Spleen (tissue), 7 donors: Measurements from ENCODE around the gene BHMT.

Experiments
- POLR2A ChIP-seq, 3 donors: fragments of 450-650 bp; IDR thresholded peaks; one replicate each; pipeline ENCODE4 v1.5.1; 2017; ENCODE audit warnings: antibody characterized with exemption in 3 of 3, mild to moderate bottlenecking in 1 of 3
- POLR2AphosphoS5 ChIP-seq, 3 donors: sonication (generic); formaldehyde crosslinking; IDR thresholded peaks; one replicate each; pipeline ENCODE4 v1.5.1; 2017; ENCODE audit warnings: antibody characterized with exemption in 3 of 3
- TF ChIP-seq, protein P1 (sequence below), 11 experiments: fragments of 200-600 bp in 7 of 11; fragments of 450-650 bp in 4 of 11; sonication (generic) in 4 of 11; IDR thresholded peaks in 8 of 11; conservative IDR thresholded peaks in 3 of 11; 1 replicate in 7 of 11; 2 replicates in 4 of 11; pipeline versions ENCODE4 v1.4.0 to v1.8.0; 2016 to 2021; ENCODE audit warnings: antibody characterized with exemption in 11 of 11, inconsistent platforms in 4 of 11, mild to moderate bottlenecking in 1 of 11
- donor health status: DM: no; HTN: no; CAD: no; lungs with moderate emphysema.
- donor health status: DM: no; HTN: no; CAD: no.
- donor health status: DM: no; HTN: no; CAD: no.

DNA sequence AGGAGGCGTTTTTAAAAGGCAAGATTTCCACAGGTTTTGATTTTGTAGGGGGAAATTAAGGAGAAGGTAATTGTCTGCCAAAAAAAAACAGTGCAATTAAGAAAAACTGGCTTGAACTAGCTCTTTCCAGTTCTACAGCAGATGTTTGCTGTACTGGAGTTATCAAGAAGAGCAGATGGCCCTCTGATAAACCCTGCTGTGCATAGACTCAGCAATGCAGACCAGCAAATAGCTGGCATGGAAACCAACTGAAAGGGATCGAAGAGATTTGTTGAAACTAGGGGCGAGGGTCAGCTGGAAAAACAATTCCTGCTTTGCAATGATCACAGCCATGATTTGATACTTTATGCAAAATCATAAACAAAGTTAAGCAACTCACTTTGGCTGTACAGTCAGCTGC is 17.8 kb upstream of the BHMT start:
- TF ChIP-seq POLR2A (IDR thresholded peaks at IDR 0.05) (no peak), POLR2AphosphoS5 (IDR thresholded peaks at IDR 0.05) (no peak)
- TF ChIP-seq, protein P1, sequence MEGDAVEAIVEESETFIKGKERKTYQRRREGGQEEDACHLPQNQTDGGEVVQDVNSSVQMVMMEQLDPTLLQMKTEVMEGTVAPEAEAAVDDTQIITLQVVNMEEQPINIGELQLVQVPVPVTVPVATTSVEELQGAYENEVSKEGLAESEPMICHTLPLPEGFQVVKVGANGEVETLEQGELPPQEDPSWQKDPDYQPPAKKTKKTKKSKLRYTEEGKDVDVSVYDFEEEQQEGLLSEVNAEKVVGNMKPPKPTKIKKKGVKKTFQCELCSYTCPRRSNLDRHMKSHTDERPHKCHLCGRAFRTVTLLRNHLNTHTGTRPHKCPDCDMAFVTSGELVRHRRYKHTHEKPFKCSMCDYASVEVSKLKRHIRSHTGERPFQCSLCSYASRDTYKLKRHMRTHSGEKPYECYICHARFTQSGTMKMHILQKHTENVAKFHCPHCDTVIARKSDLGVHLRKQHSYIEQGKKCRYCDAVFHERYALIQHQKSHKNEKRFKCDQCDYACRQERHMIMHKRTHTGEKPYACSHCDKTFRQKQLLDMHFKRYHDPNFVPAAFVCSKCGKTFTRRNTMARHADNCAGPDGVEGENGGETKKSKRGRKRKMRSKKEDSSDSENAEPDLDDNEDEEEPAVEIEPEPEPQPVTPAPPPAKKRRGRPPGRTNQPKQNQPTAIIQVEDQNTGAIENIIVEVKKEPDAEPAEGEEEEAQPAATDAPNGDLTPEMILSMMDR (IDR thresholded peaks at IDR 0.05 in 8 of 11, conservative IDR thresholded peaks at IDR 0.05 in 3 of 11): no peak
